Liver (tissue), 9 donors: ENCODE data around the gene SERPINI2. TPM values are rescaled to one million over a fixed set of nuclear protein-coding genes. Genes with fewer than 3 reads are reported as not detected.

Experiments used
- DNase-seq: peaks from one replicate; pipeline ENCODE4 v3.0.0-alpha.2; 2017; ENCODE audit warnings: low spot score
- H3K27ac ChIP-seq, 2 donors: one replicate each; pipeline ENCODE4 v1.7.0; 2013; ENCODE audit warnings: inconsistent platforms in 2 of 2, low read length in 2 of 2, control low read depth in 1 of 2, low read depth in 1 of 2, mild to moderate bottlenecking in 1 of 2
- H3K27me3 ChIP-seq, 4 donors: one replicate each; pipeline versions ENCODE4 v1.6.1 to v1.7.0; 2013; ENCODE audit warnings: low read length in 3 of 4, inconsistent platforms in 1 of 4, mild to moderate bottlenecking in 1 of 4, moderate library complexity in 1 of 4; ENCODE audit not compliant: control insufficient read depth in 4 of 4, insufficient read depth in 4 of 4
- H3K36me3 ChIP-seq, 4 donors: one replicate each; pipeline versions ENCODE4 v1.6.1 to v1.7.0; 2013; ENCODE audit warnings: low read length in 3 of 4, mild to moderate bottlenecking in 3 of 4, low read depth in 1 of 4, moderate library complexity in 1 of 4; ENCODE audit not compliant: control insufficient read depth in 4 of 4, insufficient read depth in 3 of 4
- H3K4me1 ChIP-seq, 4 donors: one replicate each; pipeline versions ENCODE4 v1.6.1 to v1.7.0; 2013; ENCODE audit warnings: low read length in 3 of 4, mild to moderate bottlenecking in 3 of 4, moderate library complexity in 1 of 4; ENCODE audit not compliant: control insufficient read depth in 4 of 4, insufficient read depth in 4 of 4
- H3K4me3 ChIP-seq, 3 donors: one replicate each; pipeline versions ENCODE4 v1.6.1 to v1.7.0; 2013; ENCODE audit warnings: low read length in 3 of 3, control low read depth in 1 of 3, low read depth in 1 of 3, mild to moderate bottlenecking in 1 of 3
- H3K9ac ChIP-seq, 2 donors: one replicate each; pipeline ENCODE4 v1.7.0; 2013; ENCODE audit warnings: low read length in 2 of 2, mild to moderate bottlenecking in 2 of 2, moderate library complexity in 2 of 2, control low read depth in 1 of 2, low read depth in 1 of 2
- H3K9me3 ChIP-seq, 4 donors: one replicate each; pipeline versions ENCODE4 v1.6.1 to v1.7.0; 2013; ENCODE audit warnings: low read length in 3 of 4; ENCODE audit not compliant: control insufficient read depth in 4 of 4
- GABPA ChIP-seq, 2 donors: IDR thresholded peaks in 1 of 2; conservative IDR thresholded peaks in 1 of 2; 2 replicates each; pipeline ENCODE4 v1.6.1; 2016; ENCODE audit warnings: antibody characterized with exemption in 2 of 2, mild to moderate bottlenecking in 1 of 2, moderate library complexity in 1 of 2
- HNF4A ChIP-seq, 2 donors: conservative IDR thresholded peaks; 2 replicates each; pipeline ENCODE4 v1.6.1; 2016; ENCODE audit warnings: antibody characterized with exemption in 2 of 2, mild to moderate bottlenecking in 2 of 2
- HNF4G ChIP-seq: IDR thresholded peaks from 2 replicates; pipeline ENCODE4 v1.6.1; 2016; ENCODE audit warnings: antibody characterized with exemption
- JUND ChIP-seq, 2 donors: IDR thresholded peaks; 2 replicates each; pipeline ENCODE4 v1.6.1; 2016; ENCODE audit warnings: antibody characterized with exemption in 2 of 2
- RAD21 ChIP-seq, 2 donors: IDR thresholded peaks; 2 replicates each; pipeline ENCODE4 v1.6.1; 2016; ENCODE audit warnings: antibody characterized with exemption in 2 of 2, mild to moderate bottlenecking in 2 of 2
- SP1 ChIP-seq: IDR thresholded peaks from 2 replicates; pipeline ENCODE4 v1.6.1; 2018; ENCODE audit warnings: antibody characterized with exemption, mild to moderate bottlenecking
- WGBS: extraction: QIAGEN DNeasy Blood & Tissue Kit; methylation state at CpG from one replicate; pipeline ENCODE4 v1.1.7; 2013; 5-methylcytosine and 5-hydroxymethylcytosine counted together
- polyA plus RNA-seq, 2 donors: library from polyadenylated mRNA; stranded (reverse) in 1 of 2; unstranded in 1 of 2; fragments of 200-250 nt in 1 of 2; fragments of >200 nt in 1 of 2; fragmentation: Nextera tagmentation in 1 of 2; extraction: Ambion mirVana in 1 of 2; gene quantifications; one replicate each; pipeline versions ENCODE4 v1.2.1 to v1.2.3, GENCODE V29; 2013 to 2015
- total RNA-seq, 2 donors: library from RNA; depleted of rRNA; stranded (reverse); fragments of >200 nt; gene quantifications; one replicate each; pipeline ENCODE4 v1.2.3, GENCODE V29; 2014
- TF ChIP-seq, protein P1 (sequence below): IDR thresholded peaks from 2 replicates; pipeline ENCODE4 v1.6.1; 2016; ENCODE audit warnings: antibody characterized with exemption
- TF ChIP-seq, protein P2 (sequence below): fragments of 150-350 bp; IDR thresholded peaks from 2 replicates; pipeline ENCODE4 v1.5.1; 2017; ENCODE audit warnings: improper control_type of control experiment, low read depth, low read length; ENCODE audit not compliant: missing input control
- TF ChIP-seq, protein P3 (sequence below): IDR thresholded peaks from 2 replicates; pipeline ENCODE4 v1.6.1; 2016; ENCODE audit warnings: antibody characterized with exemption
- donor health status: healthy.
- donor health status: healthy.
- donor health status: healthy.
- donor health status: healthy.
- donor health status: healthy.

The SERPINI2 gene
- total and polyA plus RNA-seq, 4 donors = not detected

DNA sequence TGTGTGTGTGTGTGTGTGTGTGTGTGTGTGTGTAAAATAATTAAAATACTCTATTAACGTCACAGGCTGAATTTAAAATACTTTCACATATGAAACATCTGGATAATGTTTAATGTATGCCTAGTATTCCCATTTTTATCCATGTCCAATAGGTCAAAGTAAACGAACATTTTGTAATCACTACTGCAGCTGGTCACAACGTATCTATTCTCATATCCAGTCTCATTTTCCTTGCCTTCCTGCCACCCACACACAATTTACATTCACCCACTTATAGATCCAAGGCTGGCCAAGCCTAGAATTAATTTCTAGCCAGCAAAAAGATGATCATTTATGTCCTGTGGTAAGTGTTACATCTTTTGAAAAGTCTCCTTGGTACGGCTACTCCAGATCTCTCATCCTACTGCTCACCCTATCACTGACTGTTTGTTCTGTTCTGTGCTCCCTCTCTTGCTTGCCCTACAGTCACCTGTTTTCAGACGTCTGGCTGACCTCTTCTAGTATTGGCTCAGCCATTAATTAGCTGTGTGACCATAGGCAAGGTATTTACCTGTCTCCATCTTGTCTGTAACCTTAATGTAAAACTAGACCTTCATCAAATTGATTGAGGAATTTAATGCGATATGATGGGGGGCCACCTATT, 17.6 kb downstream of the SERPINI2 start:
- H3K4me3 ChIP-seq = no peak overlapping the region
- H3K36me3 ChIP-seq = no peaks in the 10 kb centered on the region
- H3K27ac ChIP-seq = no peak overlapping the region
- H3K9ac ChIP-seq = no peak overlapping the region
- no peaks in the 10 kb centered on the region for H3K9me3 ChIP-seq
- TF ChIP-seq JUND (IDR thresholded peaks at IDR 0.05) (no peak), HNF4G (no peak)
- TF ChIP-seq, protein P1, sequence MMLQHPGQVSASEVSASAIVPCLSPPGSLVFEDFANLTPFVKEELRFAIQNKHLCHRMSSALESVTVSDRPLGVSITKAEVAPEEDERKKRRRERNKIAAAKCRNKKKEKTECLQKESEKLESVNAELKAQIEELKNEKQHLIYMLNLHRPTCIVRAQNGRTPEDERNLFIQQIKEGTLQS = no peak
- TF ChIP-seq, protein P2, sequence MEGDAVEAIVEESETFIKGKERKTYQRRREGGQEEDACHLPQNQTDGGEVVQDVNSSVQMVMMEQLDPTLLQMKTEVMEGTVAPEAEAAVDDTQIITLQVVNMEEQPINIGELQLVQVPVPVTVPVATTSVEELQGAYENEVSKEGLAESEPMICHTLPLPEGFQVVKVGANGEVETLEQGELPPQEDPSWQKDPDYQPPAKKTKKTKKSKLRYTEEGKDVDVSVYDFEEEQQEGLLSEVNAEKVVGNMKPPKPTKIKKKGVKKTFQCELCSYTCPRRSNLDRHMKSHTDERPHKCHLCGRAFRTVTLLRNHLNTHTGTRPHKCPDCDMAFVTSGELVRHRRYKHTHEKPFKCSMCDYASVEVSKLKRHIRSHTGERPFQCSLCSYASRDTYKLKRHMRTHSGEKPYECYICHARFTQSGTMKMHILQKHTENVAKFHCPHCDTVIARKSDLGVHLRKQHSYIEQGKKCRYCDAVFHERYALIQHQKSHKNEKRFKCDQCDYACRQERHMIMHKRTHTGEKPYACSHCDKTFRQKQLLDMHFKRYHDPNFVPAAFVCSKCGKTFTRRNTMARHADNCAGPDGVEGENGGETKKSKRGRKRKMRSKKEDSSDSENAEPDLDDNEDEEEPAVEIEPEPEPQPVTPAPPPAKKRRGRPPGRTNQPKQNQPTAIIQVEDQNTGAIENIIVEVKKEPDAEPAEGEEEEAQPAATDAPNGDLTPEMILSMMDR = no peak
- TF ChIP-seq, protein P3, sequence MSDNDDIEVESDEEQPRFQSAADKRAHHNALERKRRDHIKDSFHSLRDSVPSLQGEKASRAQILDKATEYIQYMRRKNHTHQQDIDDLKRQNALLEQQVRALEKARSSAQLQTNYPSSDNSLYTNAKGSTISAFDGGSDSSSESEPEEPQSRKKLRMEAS = no peak
- no peak for DNase-seq
- no peaks in the 10 kb centered on the region for H3K4me1 ChIP-seq
- 68% methylated on average over 6 of the region's 6 CpGs for WGBS
- H3K27me3 ChIP-seq = no peaks in the 10 kb centered on the region

DNA sequence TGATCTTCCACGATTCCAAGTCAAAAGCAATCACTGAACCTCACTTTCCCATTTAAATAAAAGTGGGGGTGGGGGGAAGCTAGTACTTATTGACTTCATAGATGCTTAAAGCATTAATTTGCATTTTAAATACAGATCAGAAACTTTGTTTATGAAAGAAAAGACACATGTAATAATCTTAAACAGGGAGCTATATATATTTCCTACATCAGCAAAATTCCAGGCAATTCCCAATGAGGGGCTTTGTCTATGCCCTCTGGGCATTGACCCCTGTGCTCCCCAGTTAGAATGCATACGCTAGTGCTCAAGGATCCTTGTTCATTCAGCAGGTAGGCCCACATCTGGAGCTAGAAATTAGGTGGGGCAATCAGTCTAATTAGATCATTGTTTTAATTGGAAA, 20.0 kb downstream of the SERPINI2 start:
- Histone ChIP-seq H3K9ac (no peak overlapping the region), H3K36me3 (no peaks in the 10 kb centered on the region), H3K9me3 (no peaks in the 10 kb centered on the region), H3K27me3 (no peaks in the 10 kb centered on the region), H3K27ac (no peak overlapping the region), H3K4me1 (no peaks in the 10 kb centered on the region), H3K4me3 (no peak overlapping the region)
- DNase-seq = no peak
- 91% methylated on average over 2 of the region's 2 CpGs for WGBS
- TF ChIP-seq SP1 = no peak

DNA sequence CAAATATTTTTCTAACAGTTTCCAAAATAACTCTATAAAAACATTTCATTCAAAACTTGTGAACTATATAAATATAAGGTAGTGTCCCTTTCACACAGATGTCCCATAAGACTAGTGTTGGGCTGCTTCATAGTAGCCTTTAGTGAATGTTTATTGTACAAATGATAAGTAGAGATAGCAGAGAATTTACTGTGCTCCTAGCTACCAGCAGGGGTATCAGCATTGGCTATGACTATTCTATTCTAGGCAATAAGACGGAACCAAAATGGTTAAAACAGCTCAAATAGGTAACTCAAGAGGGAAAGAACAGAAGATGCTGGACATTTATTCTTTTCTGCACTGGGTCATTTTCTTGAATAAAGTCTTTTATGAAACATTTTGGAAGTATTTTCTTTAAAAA, 22.6 kb downstream of the SERPINI2 start:
- Histone ChIP-seq H3K9me3 (no peaks in the 10 kb centered on the region), H3K36me3 (no peaks in the 10 kb centered on the region), H3K27ac (no peak overlapping the region), H3K4me1 (no peaks in the 10 kb centered on the region), H3K4me3 (no peak overlapping the region), H3K27me3 (no peaks in the 10 kb centered on the region), H3K9ac (no peak overlapping the region)
- TF ChIP-seq SP1 = no peak
- no peak for TF ChIP-seq HNF4G
- TF ChIP-seq GABPA (IDR thresholded peaks at IDR 0.05 in 1 of 2, conservative IDR thresholded peaks at IDR 0.05 in 1 of 2) = no peak
- TF ChIP-seq, protein P3 = no peak
- no peak for TF ChIP-seq HNF4A (conservative IDR thresholded peaks at IDR 0.05)
- 78% methylated on average over 1 of the region's 1 CpG for WGBS
- DNase-seq = no peak

DNA sequence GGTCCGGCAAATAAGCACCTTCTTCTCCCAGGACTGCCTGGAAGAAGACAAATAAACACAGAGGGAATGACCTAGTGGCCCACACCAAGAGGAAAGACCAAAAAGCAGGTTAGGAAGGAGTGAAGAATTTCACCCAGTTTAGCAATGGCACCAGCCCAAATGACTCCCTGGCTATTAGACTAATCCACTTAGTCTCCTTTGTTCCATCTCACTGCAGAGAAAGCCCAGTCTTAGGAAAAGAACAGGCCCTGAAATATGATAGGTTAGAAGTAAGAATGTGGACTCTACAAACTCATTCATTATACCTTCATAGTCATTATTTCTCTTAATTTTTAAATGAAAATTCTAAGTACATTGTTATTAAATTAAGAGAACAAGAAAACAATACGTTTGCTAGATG, 23.2 kb downstream of the SERPINI2 start:
- no peak overlapping the region for H3K4me3 ChIP-seq
- H3K27ac ChIP-seq = no peak overlapping the region
- 81% methylated on average over 2 of the region's 2 CpGs for WGBS
- no peaks in the 10 kb centered on the region for H3K27me3 ChIP-seq
- H3K36me3 ChIP-seq = no peaks in the 10 kb centered on the region
- no peaks in the 10 kb centered on the region for H3K9me3 ChIP-seq
- DNase-seq = no peak
- TF ChIP-seq, protein P1 = no peak
- no peak for TF ChIP-seq RAD21 (IDR thresholded peaks at IDR 0.05)
- H3K4me1 ChIP-seq = no peaks in the 10 kb centered on the region
- H3K9ac ChIP-seq = no peak overlapping the region
